Parathyroid adenoma (tissue), 2 donors: Measurements from ENCODE around the gene PRKAR1B.

ENCODE experiments used
- H2AFZ ChIP-seq: fragments of 300-600 bp; sonication (generic); one replicate; pipeline ENCODE4 v1.7.0; 2017; ENCODE audit warnings: antibody characterized with exemption, mild to moderate bottlenecking
- H3K27ac ChIP-seq: fragments of 300-600 bp; sonication (generic); one replicate; pipeline ENCODE4 v1.7.0; 2017
- H3K27me3 ChIP-seq: fragments of 300-600 bp; sonication (generic); one replicate; pipeline ENCODE4 v1.7.0; 2017; ENCODE audit warnings: low read length; ENCODE audit not compliant: control insufficient read depth, insufficient read depth
- H3K36me3 ChIP-seq: fragments of 300-600 bp; sonication (generic); one replicate; pipeline ENCODE4 v1.7.0; 2017; ENCODE audit warnings: low read length; ENCODE audit not compliant: control insufficient read depth, insufficient read depth
- H3K4me1 ChIP-seq: fragments of 300-600 bp; sonication (generic); one replicate; pipeline ENCODE4 v1.7.0; 2017; ENCODE audit warnings: control low read depth
- H3K4me2 ChIP-seq: fragments of 300-600 bp; sonication (generic); one replicate; pipeline ENCODE4 v1.7.0; 2017; ENCODE audit warnings: low read length
- H3K4me3 ChIP-seq: fragments of 300-600 bp; sonication (generic); one replicate; pipeline ENCODE4 v1.7.0; 2017; ENCODE audit warnings: low read depth, low read length
- H3K79me2 ChIP-seq: fragments of 300-600 bp; sonication (generic); one replicate; pipeline ENCODE4 v1.7.0; 2017; ENCODE audit warnings: control low read depth
- H3K9ac ChIP-seq: fragments of 300-600 bp; sonication (generic); one replicate; pipeline ENCODE4 v1.7.0; 2017; ENCODE audit warnings: mild to moderate bottlenecking
- H3K9me3 ChIP-seq: fragments of 300-600 bp; sonication (generic); one replicate; pipeline ENCODE4 v1.7.0; 2017; ENCODE audit warnings: low read length; ENCODE audit not compliant: control insufficient read depth
- CTCF ChIP-seq: fragments of 300-600 bp; sonication (generic); IDR thresholded peaks from one replicate; pipeline ENCODE4 v1.7.0; 2017; ENCODE audit warnings: antibody characterized with exemption, mild to moderate bottlenecking
- donor health status: primary hyperparathyroidism.

The PRKAR1B gene

GRCh38 chr7:541661-542060 lies 185.4 kb downstream of the PRKAR1B start:
- no peak overlapping the region for H3K27ac ChIP-seq
- H3K9ac ChIP-seq: no peak overlapping the region
- H3K4me2 ChIP-seq: no peak overlapping the region
- no peaks in the 10 kb centered on the region for H3K36me3 ChIP-seq
- no peaks in the 10 kb centered on the region for H3K79me2 ChIP-seq
- no peak overlapping the region for H2AFZ ChIP-seq
- H3K4me1 ChIP-seq: no peaks in the 10 kb centered on the region
- no peaks in the 10 kb centered on the region for H3K9me3 ChIP-seq
- no peaks in the 10 kb centered on the region for H3K27me3 ChIP-seq
- H3K4me3 ChIP-seq: no peak overlapping the region
- no peak for TF ChIP-seq CTCF

GRCh38 chr7:540997-541396 lies 186.1 kb downstream of the PRKAR1B start:
- Histone ChIP-seq H3K27ac (no peak overlapping the region), H3K27me3 (no peaks in the 10 kb centered on the region), H2AFZ (no peak overlapping the region), H3K79me2 (no peaks in the 10 kb centered on the region), H3K9me3 (no peaks in the 10 kb centered on the region), H3K4me3 (no peak overlapping the region), H3K9ac (no peak overlapping the region), H3K4me1 (no peaks in the 10 kb centered on the region), H3K36me3 (no peaks in the 10 kb centered on the region), H3K4me2 (no peak overlapping the region)
- no peak for TF ChIP-seq CTCF

- Histone ChIP-seq H3K9ac (no peak overlapping the region), H3K9me3 (no peaks in the 10 kb centered on the region), H2AFZ (no peak overlapping the region), H3K4me2 (no peak overlapping the region), H3K79me2 (no peaks in the 10 kb centered on the region), H3K27ac (no peak overlapping the region), H3K36me3 (no peaks in the 10 kb centered on the region), H3K4me3 (no peak overlapping the region), H3K27me3 (no peaks in the 10 kb centered on the region), H3K4me1 (no peaks in the 10 kb centered on the region)
- TF ChIP-seq CTCF: no peak
Measured at GRCh38 chr7:540579-540978, 186.5 kb downstream of the PRKAR1B start.

GRCh38 chr7:539731-540411 lies 187.2 kb downstream of the PRKAR1B start:
- H3K4me3 ChIP-seq: no peak overlapping the region
- H2AFZ ChIP-seq: no peak overlapping the region
- H3K4me1 ChIP-seq: no peaks in the 10 kb centered on the region
- H3K4me2 ChIP-seq: no peak overlapping the region
- TF ChIP-seq CTCF: no peak
- H3K27me3 ChIP-seq: no peaks in the 10 kb centered on the region
- H3K9me3 ChIP-seq: no peaks in the 10 kb centered on the region
- no peak overlapping the region for H3K9ac ChIP-seq
- no peaks in the 10 kb centered on the region for H3K36me3 ChIP-seq
- H3K27ac ChIP-seq: no peak overlapping the region
- H3K79me2 ChIP-seq: no peaks in the 10 kb centered on the region
